ENCODE measurements around the gene FAF1.

- TF ChIP-seq FOXP2 (optimal IDR thresholded peaks at IDR 0.05; ENCODE audit: control extremely low read depth, extremely low read length, insufficient read depth) (no peak), POLR2AphosphoS5 (IDR thresholded peaks at IDR 0.05; ENCODE audit: borderline replicate concordance, low read depth, low read length) (no peak)
Observed at GRCh38 chr1:50742523-50742922, 217.5 kb downstream of the FAF1 start.

Data from SK-N-MC (cell line).